HEK293 (cell line): ENCODE measurements around the gene THAP11.
"Not testable (repeated sequence)": the region's sequence is repeated elsewhere in the genome, so short reads cannot be mapped to it uniquely, and the experiment has no call there.

ENCODE experiments used
- CTCF ChIA-PET: fragments of 350-600 bp; formaldehyde crosslinking; extraction: SDS; loops from one replicate; lab custom pipeline; 2021; ENCODE audit warnings: antibody characterized with exemption; lab: Yijun Ruan, JAX
- POLR2A ChIA-PET: fragments of 300-600 bp; formaldehyde crosslinking; extraction: SDS; loops from one replicate; lab custom pipeline; 2020; ENCODE audit warnings: antibody characterized with exemption, inconsistent platforms; lab: Yijun Ruan, JAX
- H3K27ac ChIP-seq: fragments of 200-500 bp; sonication (Bioruptor generic); 2 replicates; pipeline ENCODE4 v1.5.1; 2014; ENCODE audit warnings: low read depth, low read length, control low read depth, inconsistent platforms; ENCODE audit errors: extremely low read depth
- H3K36me3 ChIP-seq, 2 experiments: fragments of 200-500 bp in 1 of 2; sonication (Bioruptor generic) in 1 of 2; 1 replicate in 1 of 2; 2 replicates in 1 of 2; pipeline ENCODE4 v1.5.1; 2014 to 2017; ENCODE audit warnings: inconsistent platforms in 2 of 2, low read length in 2 of 2; ENCODE audit not compliant: control insufficient read depth in 2 of 2, insufficient read depth in 1 of 2
- H3K4me1 ChIP-seq: fragments of 200-500 bp; sonication (Bioruptor generic); 2 replicates; pipeline ENCODE4 v1.5.1; 2014; ENCODE audit warnings: mild to moderate bottlenecking, low read length, inconsistent platforms; ENCODE audit not compliant: control insufficient read depth, insufficient read depth
- H3K4me3 ChIP-seq: 2 replicates; pipeline ENCODE4 v1.5.1; 2011; ENCODE audit warnings: low read depth, mild to moderate bottlenecking, control low read depth, low read length, moderate library complexity
- H3K9me3 ChIP-seq: fragments of 200-500 bp; sonication (Bioruptor generic); 2 replicates; pipeline ENCODE4 v1.5.1; 2014; ENCODE audit warnings: low read depth, low read length, inconsistent platforms; ENCODE audit not compliant: control insufficient read depth, insufficient read depth
- BCL11A ChIP-seq: fragments of 450-650 bp; formaldehyde crosslinking; IDR thresholded peaks from 2 replicates; pipeline ENCODE4 v1.5.1; 2016; ENCODE audit warnings: low read depth, missing biosample characterization, missing genetic modification characterization
- GFI1B ChIP-seq: fragments of 450-650 bp; formaldehyde crosslinking; IDR thresholded peaks from 2 replicates; pipeline ENCODE4 v1.5.1; 2016; ENCODE audit warnings: missing biosample characterization, missing genetic modification characterization
- KLF9 ChIP-seq: fragments of 450-650 bp; formaldehyde crosslinking; IDR thresholded peaks from 2 replicates; pipeline ENCODE4 v1.5.1; 2016; ENCODE audit warnings: missing biosample characterization, missing genetic modification characterization, low read depth
- PBX3 ChIP-seq: sonication (generic); formaldehyde crosslinking; IDR thresholded peaks from 2 replicates; pipeline ENCODE4 v1.8.1; 2022; ENCODE audit warnings: mild to moderate bottlenecking, moderate library complexity, missing genetic modification reagents
- PRDM1 ChIP-seq: fragments of 450-650 bp; formaldehyde crosslinking; IDR thresholded peaks from 2 replicates; pipeline ENCODE4; 2016; ENCODE audit warnings: missing biosample characterization, missing genetic modification characterization
- ZBTB20 ChIP-seq: fragments of 450-650 bp; formaldehyde crosslinking; IDR thresholded peaks from 2 replicates; pipeline ENCODE4 v1.5.1; 2016; ENCODE audit warnings: missing biosample characterization, missing genetic modification characterization
- ZBTB26 ChIP-seq: fragments of 450-650 bp; formaldehyde crosslinking; optimal IDR thresholded peaks from 2 replicates; pipeline ENCODE3; 2016; ENCODE audit warnings: missing biosample characterization, mild to moderate bottlenecking, missing genetic modification characterization
- ZFHX2 ChIP-seq: fragments of 450-650 bp; formaldehyde crosslinking; conservative IDR thresholded peaks from 2 replicates; pipeline ENCODE4 v1.5.1; 2016; ENCODE audit warnings: missing biosample characterization, missing genetic modification characterization
- ZNF121 ChIP-seq: fragments of 450-650 bp; formaldehyde crosslinking; IDR thresholded peaks from 2 replicates; pipeline ENCODE4 v1.5.1; 2016; ENCODE audit warnings: missing biosample characterization, missing genetic modification characterization
- ZNF155 ChIP-seq: fragments of 450-650 bp; formaldehyde crosslinking; IDR thresholded peaks from 2 replicates; pipeline ENCODE4 v1.5.1; 2016; ENCODE audit warnings: missing biosample characterization, missing genetic modification characterization
- ZNF280D ChIP-seq: fragments of 450-650 bp; formaldehyde crosslinking; IDR thresholded peaks from 2 replicates; pipeline ENCODE4 v1.5.1; 2016; ENCODE audit warnings: missing biosample characterization, missing genetic modification characterization
- ZNF37A ChIP-seq: fragments of 450-650 bp; IDR thresholded peaks from 2 replicates; pipeline ENCODE4 v1.5.1; 2018; ENCODE audit warnings: missing biosample characterization, missing genetic modification characterization
- ZNF473 ChIP-seq: fragments of 450-650 bp; formaldehyde crosslinking; IDR thresholded peaks from 2 replicates; pipeline ENCODE4 v1.5.1; 2017; ENCODE audit warnings: missing biosample characterization, missing genetic modification characterization
- ZNF571 ChIP-seq: fragments of 450-650 bp; formaldehyde crosslinking; IDR thresholded peaks from 2 replicates; pipeline ENCODE4 v1.5.0; 2017; ENCODE audit warnings: missing biosample characterization, missing genetic modification characterization
- ZNF785 ChIP-seq: fragments of 450-650 bp; formaldehyde crosslinking; IDR thresholded peaks from 2 replicates; pipeline ENCODE4 v1.5.1; 2016; ENCODE audit warnings: missing biosample characterization, missing genetic modification characterization
- ZSCAN5A ChIP-seq: fragments of 450-650 bp; formaldehyde crosslinking; IDR thresholded peaks from 2 replicates; pipeline ENCODE4 v1.5.1; 2016; ENCODE audit warnings: missing biosample characterization, missing genetic modification characterization

The THAP11 gene

GRCh38 chr16:67833415-67834241 lies 8.5 kb upstream of the THAP11 start (continued):
- peak; percentile 68 for TF ChIP-seq ZBTB26 (tag by site-specific recombination)
- TF ChIP-seq ZNF473 = no peak
- TF ChIP-seq BCL11A (tag by site-specific recombination) = no peak

GRCh38 chr16:67834242-67834614 lies 7.9 kb upstream of the THAP11 start:
- CTCF ChIA-PET = interaction anchor here (0.9 to 2.6 kb wide), 5 partner anchors 11 to 49 kb away, joined by 3 to 32 read pairs (median 4); no protein-coding TSS in a partner anchor
- Histone ChIP-seq H3K27ac (peak overlapping the region; percentile 76; the same call in 1 of the 2 replicates), H3K4me1 (no peaks in the 10 kb centered on the region), H3K9me3 (no peaks in the 10 kb centered on the region), H3K4me3 (no peak overlapping the region), H3K36me3 (peaks cover 0 to 32% of the 10 kb centered on the region in 2 experiments; a peak in 2 of 3 replicates)
- POLR2A ChIA-PET = interaction anchor here (0.7 to 2.3 kb wide), 14 partner anchors 11 to 272 kb away, joined by 3 to 38 read pairs (median 4); partner anchors contain the start of genes EDC4, GFOD2, NUTF2 and RANBP10
- TF ChIP-seq ZNF121 (peak; percentile 99), ZNF37A (tag by site-specific recombination) (no peak), ZNF571 (no peak)

GRCh38 chr16:67837190-67837589 lies 4.9 kb upstream of the THAP11 start:
- H3K4me3 ChIP-seq, POLR2A ChIA-PET, H3K4me1 ChIP-seq, H3K9me3 ChIP-seq, H3K27ac ChIP-seq, H3K36me3 ChIP-seq: not testable (repeated sequence)
- TF ChIP-seq ZFHX2 (tag by site-specific recombination) = 0 out of 2 replicates have a peak, but pooled peaks have one; percentile 7
- CTCF ChIA-PET = interaction anchor here (2.7 kb wide), 1 partner anchor 21 kb away, joined by 15 read pairs; no protein-coding TSS in a partner anchor

- no peak overlapping the region for H3K4me3 ChIP-seq
- no peaks in the 10 kb centered on the region for H3K36me3 ChIP-seq
- H3K9me3 ChIP-seq = no peaks in the 10 kb centered on the region
- ChIA-PET CTCF (interaction anchor here (2.7 kb wide), 1 partner anchor 21 kb away, joined by 15 read pairs; no protein-coding TSS in a partner anchor), POLR2A (no interaction called here)
- peak; percentile 36; the same call in 1 of the 2 replicates for TF ChIP-seq PRDM1
- no peak for TF ChIP-seq GFI1B (tag by site-specific recombination)
- no peaks in the 10 kb centered on the region for H3K4me1 ChIP-seq
- no peak overlapping the region for H3K27ac ChIP-seq
Measured at GRCh38 chr16:67837811-67838210, 4.3 kb upstream of the THAP11 start.

- H3K4me1 ChIP-seq = peaks cover 16% of the 10 kb centered on the region
- H3K9me3 ChIP-seq = no peaks in the 10 kb centered on the region
- H3K4me3 ChIP-seq = no peak overlapping the region; the same call in 1 of the 2 replicates
- ChIA-PET CTCF (interaction anchor here (0.6 to 1.8 kb wide), 6 partner anchors 12 to 1349 kb away, joined by 3 to 13 read pairs (median 4); no protein-coding TSS in a partner anchor), POLR2A (interaction anchor here (0.6 to 1.2 kb wide), 2 partner anchors 30 to 35 kb away, joined by 3 to 4 read pairs; partner anchors contain the start of genes RANBP10 and TSNAXIP1)
- peak overlapping the region; percentile 99; the same call in 1 of the 2 replicates for H3K27ac ChIP-seq
- peaks cover 0 to 13% of the 10 kb centered on the region in 2 experiments; a peak in 1 of 3 replicates for H3K36me3 ChIP-seq
- no peak for TF ChIP-seq ZFHX2 (tag by site-specific recombination)
- no peak for TF ChIP-seq ZNF155 (tag by site-specific recombination)
- TF ChIP-seq ZNF473 = no peak
- TF ChIP-seq ZNF785 (tag by site-specific recombination) = no peak
- TF ChIP-seq ZBTB20 = no peak
- TF ChIP-seq ZSCAN5A = 0 out of 2 replicates have a peak, but pooled peaks have one; percentile 8
- no peak for TF ChIP-seq ZNF280D (tag by site-specific recombination)
- TF ChIP-seq PBX3 (CRISPR knock-in tag) = no peak
- no peak for TF ChIP-seq BCL11A (tag by site-specific recombination)
- no peak for TF ChIP-seq KLF9 (tag by site-specific recombination)
Measured at GRCh38 chr16:67841198-67841815, 813 bp upstream of the THAP11 start.
